ENCODE data around the gene ADGRG3. TPM values are rescaled to one million over a fixed set of nuclear protein-coding genes. Genes with fewer than 3 reads are reported as not detected.
"Not testable (repeated sequence)": the region's sequence is repeated elsewhere in the genome, so short reads cannot be mapped to it uniquely, and the experiment has no call there.

ADGRG3 gene
- total and polyA plus RNA-seq, 8 donors: 0.46 to 50.2 (median 1.7) TPM; not detected in 2

DNA sequence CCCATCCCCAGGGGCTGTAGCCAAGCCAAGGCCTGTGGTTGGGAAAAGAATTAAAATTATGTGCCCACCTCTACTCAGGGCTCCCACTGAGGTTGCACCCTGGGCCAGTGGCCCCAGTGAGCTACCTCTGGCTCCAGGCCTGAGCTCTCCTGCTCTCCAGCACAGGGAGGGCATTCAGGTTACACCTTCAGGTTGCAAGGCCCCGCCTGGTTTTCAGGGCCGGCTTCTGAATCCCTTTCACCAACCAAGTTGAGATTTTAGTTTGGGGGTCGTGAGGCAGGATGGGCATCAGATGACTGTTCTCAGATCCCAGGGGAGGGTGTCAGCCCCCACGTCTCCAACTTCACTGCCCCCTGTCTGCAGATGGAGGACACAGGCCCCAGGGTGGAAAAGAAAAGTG, 59.5 kb downstream of the ADGRG3 start:
- 55 to 68% (median 62%) methylated on average over 4 of the region's 4 CpGs for WGBS, 5 donors

GRCh38 chr16:57728336-57729181, 60.5 kb downstream of the ADGRG3 start:
- WGBS, 5 donors: 93 to 97% (median 96%) methylated on average over 12 to 14 of the region's 14 CpGs

More for the DNA sequence above, 59.5 kb downstream of the ADGRG3 start:
- DNase-seq: no peak
- Histone ChIP-seq H3K4me1 (no peaks in the 10 kb centered on the region), H3K4me3 (no peak overlapping the region), H3K36me3 (no peaks in the 10 kb centered on the region), H3K27me3 (peaks cover 0 to 2% (median 0%) of the 10 kb centered on the region in 3 donors), H3K9me3 (no peaks in the 10 kb centered on the region), H3K27ac (no peak overlapping the region)
- intact Hi-C loops (cut with DNase I; ENCODE audit: low total_unique reads): loop anchor here (10.0 kb wide), 1 partner anchor 153 kb away; no protein-coding TSS in a partner anchor
- TF ChIP-seq POLR2AphosphoS5 (IDR thresholded peaks at IDR 0.05) (no peak), POLR2A (IDR thresholded peaks at IDR 0.05) (no peak), EP300 (IDR thresholded peaks at IDR 0.05) (no peak)
- TF ChIP-seq, protein P1, sequence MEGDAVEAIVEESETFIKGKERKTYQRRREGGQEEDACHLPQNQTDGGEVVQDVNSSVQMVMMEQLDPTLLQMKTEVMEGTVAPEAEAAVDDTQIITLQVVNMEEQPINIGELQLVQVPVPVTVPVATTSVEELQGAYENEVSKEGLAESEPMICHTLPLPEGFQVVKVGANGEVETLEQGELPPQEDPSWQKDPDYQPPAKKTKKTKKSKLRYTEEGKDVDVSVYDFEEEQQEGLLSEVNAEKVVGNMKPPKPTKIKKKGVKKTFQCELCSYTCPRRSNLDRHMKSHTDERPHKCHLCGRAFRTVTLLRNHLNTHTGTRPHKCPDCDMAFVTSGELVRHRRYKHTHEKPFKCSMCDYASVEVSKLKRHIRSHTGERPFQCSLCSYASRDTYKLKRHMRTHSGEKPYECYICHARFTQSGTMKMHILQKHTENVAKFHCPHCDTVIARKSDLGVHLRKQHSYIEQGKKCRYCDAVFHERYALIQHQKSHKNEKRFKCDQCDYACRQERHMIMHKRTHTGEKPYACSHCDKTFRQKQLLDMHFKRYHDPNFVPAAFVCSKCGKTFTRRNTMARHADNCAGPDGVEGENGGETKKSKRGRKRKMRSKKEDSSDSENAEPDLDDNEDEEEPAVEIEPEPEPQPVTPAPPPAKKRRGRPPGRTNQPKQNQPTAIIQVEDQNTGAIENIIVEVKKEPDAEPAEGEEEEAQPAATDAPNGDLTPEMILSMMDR (IDR thresholded peaks at IDR 0.05): no peak

DNA sequence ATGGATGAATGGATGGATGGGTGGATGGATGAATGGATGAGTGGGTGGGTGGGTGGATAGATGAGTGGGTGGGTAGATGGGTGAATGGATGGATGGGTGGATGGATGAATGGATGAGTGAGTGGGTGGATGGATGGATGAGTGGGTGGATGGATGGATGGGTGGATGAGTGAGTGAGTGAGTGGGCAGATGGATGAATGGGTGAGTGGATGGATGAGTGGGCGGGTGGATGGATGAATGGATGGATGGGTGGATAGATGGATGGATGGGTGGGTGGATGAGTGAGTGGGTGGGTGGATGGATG, 61.0 kb downstream of the ADGRG3 start:
- 84 to 100% (median 88%) methylated on average over 1 of the region's 1 CpG for WGBS, 5 donors
- Histone ChIP-seq H3K27ac (no peak overlapping the region), H3K36me3 (no peaks in the 10 kb centered on the region), H3K4me3 (no peak overlapping the region), H3K9me3 (no peaks in the 10 kb centered on the region), H3K4me1 (peaks cover 0 to 4% (median under 1%) of the 10 kb centered on the region in 4 donors), H3K27me3 (no peaks in the 10 kb centered on the region)
- no peak for DNase-seq
- TF ChIP-seq POLR2AphosphoS5 (IDR thresholded peaks at IDR 0.05) (no peak), EP300 (IDR thresholded peaks at IDR 0.05) (no peak)
- intact Hi-C loops (cut with DNase I; ENCODE audit: low total_unique reads): loop anchor here (10.0 kb wide), 1 partner anchor 154 kb away; no protein-coding TSS in a partner anchor

More at GRCh38 chr16:57728336-57729181, 60.5 kb downstream of the ADGRG3 start:
- no peaks in the 10 kb centered on the region for H3K4me1 ChIP-seq
- intact Hi-C loops (cut with DNase I; ENCODE audit: low total_unique reads): loop anchor here (10.0 kb wide), 1 partner anchor 154 kb away; no protein-coding TSS in a partner anchor
- no peak overlapping the region for H3K4me3 ChIP-seq
- no peaks in the 10 kb centered on the region for H3K9me3 ChIP-seq
- no peaks in the 10 kb centered on the region for H3K36me3 ChIP-seq
- DNase-seq: no peak
- no peaks in the 10 kb centered on the region for H3K27me3 ChIP-seq
- no peak for TF ChIP-seq POLR2A (IDR thresholded peaks at IDR 0.05)
- TF ChIP-seq EP300 (IDR thresholded peaks at IDR 0.05): no peak
- TF ChIP-seq, protein P1 (IDR thresholded peaks at IDR 0.05): no peak
- TF ChIP-seq POLR2AphosphoS5 (IDR thresholded peaks at IDR 0.05): no peak
- no peak overlapping the region for H3K27ac ChIP-seq

GRCh38 chr16:57729852-57730251, 61.7 kb downstream of the ADGRG3 start:
- intact Hi-C loops (cut with DNase I; ENCODE audit: low total_unique reads): loop anchor here (10.0 kb wide), 1 partner anchor 155 kb away; no protein-coding TSS in a partner anchor

DNA sequence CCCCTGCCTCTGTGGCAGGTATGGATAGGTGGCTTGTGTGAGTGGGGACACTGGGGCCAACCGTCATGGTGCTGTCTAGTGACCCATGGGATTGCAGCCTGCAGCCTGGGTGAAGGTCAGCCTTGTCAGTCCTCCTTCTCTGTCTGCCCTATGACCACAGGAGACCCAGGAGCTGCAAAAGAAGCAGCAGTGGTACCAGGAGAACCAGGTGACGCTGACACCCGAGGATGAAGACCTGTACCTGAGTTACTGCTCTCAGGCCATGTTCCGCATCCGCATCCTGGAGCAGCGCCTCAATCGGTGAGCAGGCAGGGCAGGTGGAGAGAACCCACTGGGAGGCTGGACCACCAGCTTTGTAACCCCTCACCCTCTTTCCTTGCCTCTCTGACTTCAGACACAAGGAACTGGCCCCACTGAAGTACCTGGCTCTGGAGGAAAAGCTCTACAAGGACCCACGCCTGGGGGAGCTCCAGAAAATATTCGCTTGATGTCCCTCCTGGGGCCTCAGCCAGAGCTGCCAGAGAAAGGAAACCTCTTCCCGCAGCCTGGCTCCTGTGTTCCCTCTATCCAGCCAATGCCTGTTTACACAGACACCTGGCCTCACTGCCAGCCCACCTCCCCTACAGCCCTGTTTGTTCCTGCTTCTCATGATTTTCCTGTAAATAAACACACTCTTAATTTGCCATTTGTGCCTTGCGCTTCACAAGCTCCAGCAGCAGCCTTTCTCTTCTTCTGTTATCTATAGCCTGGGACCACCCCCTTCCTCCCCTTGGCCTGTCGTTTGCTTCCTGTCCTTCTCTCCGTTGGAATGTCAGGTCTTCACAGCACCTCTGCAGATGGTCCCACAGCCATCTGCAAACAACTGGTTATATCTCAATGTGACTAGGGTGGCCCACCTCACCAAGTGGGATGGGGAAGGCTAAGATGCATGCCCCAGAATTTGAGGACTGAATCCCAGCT, 62.9 kb downstream of the ADGRG3 start:
- TF ChIP-seq POLR2A (IDR thresholded peaks at IDR 0.05): no peak
- TF ChIP-seq, protein P1 (IDR thresholded peaks at IDR 0.05): no peak
- no peak for TF ChIP-seq POLR2AphosphoS5 (IDR thresholded peaks at IDR 0.05)
- no peak for TF ChIP-seq EP300 (IDR thresholded peaks at IDR 0.05)
- DNase-seq: no peak

More at GRCh38 chr16:57729852-57730251, 61.7 kb downstream of the ADGRG3 start:
- H3K36me3 ChIP-seq, H3K4me3 ChIP-seq, H3K27ac ChIP-seq, H3K9me3 ChIP-seq, DNase-seq, H3K27me3 ChIP-seq: not testable (repeated sequence)
- H3K4me1 ChIP-seq: peaks cover 0 to 11% (median 4%) of the 10 kb centered on the region in 4 donors
- WGBS, 5 donors: 89 to 96% (median 94%) methylated on average over 6 of the region's 6 CpGs

More for the DNA sequence above, 62.9 kb downstream of the ADGRG3 start:
- no peak overlapping the region for H3K4me3 ChIP-seq
- H3K9me3 ChIP-seq: no peaks in the 10 kb centered on the region
- H3K4me1 ChIP-seq: peaks cover under 1 to 13% (median 8%) of the 10 kb centered on the region in 4 donors
- WGBS, 5 donors: 59 to 70% (median 69%) methylated on average over 12 to 13 of the region's 13 CpGs
- intact Hi-C loops (cut with DNase I; ENCODE audit: low total_unique reads): no loop called here
- H3K36me3 ChIP-seq: no peaks in the 10 kb centered on the region
- no peak overlapping the region for H3K27ac ChIP-seq
- H3K27me3 ChIP-seq: no peaks in the 10 kb centered on the region

Measured in stomach (tissue), 9 donors.